GM23338 (cell line): ENCODE measurements around the gene ACSM4. TPM values are rescaled to one million over a fixed set of nuclear protein-coding genes. Genes with fewer than 3 reads are reported as not detected.

ENCODE experiments used
- ATAC-seq: fragments of 200-7000 bp; cut with Tn5 transposase; 3 replicates; pipeline ENCODE4 v1.9.1; 2020
- DNase-seq: peaks from one replicate; pipeline ENCODE4 v3.0.0-alpha.2; 2015; ENCODE audit warnings: low spot score
- H2AFZ ChIP-seq: fragments of 200-600 bp; sonication (generic); 2 replicates; pipeline ENCODE4 v1.8.0; 2016; ENCODE audit warnings: antibody characterized with exemption, mild to moderate bottlenecking, moderate library complexity
- H3F3A ChIP-seq: fragments of 200-600 bp; sonication (generic); replicated peaks from 2 replicates; pipeline ENCODE4 v1.8.0; 2017; ENCODE audit warnings: antibody characterized with exemption, mixed run types, low read depth
- H3K27ac ChIP-seq: fragments of 200-600 bp; sonication (generic); 2 replicates; pipeline ENCODE4 v1.6.1; 2016; ENCODE audit warnings: low read depth
- H3K27me3 ChIP-seq: fragments of 200-600 bp; sonication (generic); 2 replicates; pipeline ENCODE4 v1.8.0; 2016; ENCODE audit warnings: mild to moderate bottlenecking, mixed run types, moderate library complexity; ENCODE audit not compliant: insufficient read depth
- H3K36me3 ChIP-seq: fragments of 200-600 bp; sonication (generic); 2 replicates; pipeline ENCODE4 v1.8.0; 2016; ENCODE audit warnings: mild to moderate bottlenecking; ENCODE audit not compliant: insufficient read depth
- H3K4me1 ChIP-seq: fragments of 200-600 bp; sonication (generic); 2 replicates; pipeline ENCODE4 v1.8.0; 2016; ENCODE audit warnings: mild to moderate bottlenecking, moderate library complexity; ENCODE audit not compliant: insufficient read depth
- H3K4me2 ChIP-seq: fragments of 200-600 bp; sonication (generic); 2 replicates; pipeline ENCODE4 v1.7.1; 2017; ENCODE audit warnings: mixed run types
- H3K4me3 ChIP-seq: fragments of 200-600 bp; sonication (generic); 2 replicates; pipeline ENCODE4 v1.6.1; 2016; ENCODE audit warnings: mixed run types
- H3K79me2 ChIP-seq: fragments of 200-600 bp; sonication (generic); replicated peaks from 2 replicates; pipeline ENCODE4 v1.8.0; 2017; ENCODE audit warnings: mild to moderate bottlenecking; ENCODE audit not compliant: insufficient read depth
- H3K9me2 ChIP-seq: fragments of 200-600 bp; sonication (generic); 2 replicates; pipeline ENCODE4 v1.8.0; 2017; ENCODE audit not compliant: insufficient read depth
- H4K20me1 ChIP-seq: fragments of 200-600 bp; sonication (generic); replicated peaks from 2 replicates; pipeline ENCODE4 v1.8.0; 2017; ENCODE audit warnings: mild to moderate bottlenecking; ENCODE audit not compliant: insufficient read depth
- H3K27ac Mint-ChIP-seq: 2 replicates; pipeline ENCODE4 v1.8.0; 2020; ENCODE audit warnings: inconsistent platforms, mild to moderate bottlenecking, moderate library complexity, mixed read lengths
- H3K27me3 Mint-ChIP-seq: 3 replicates; pipeline ENCODE4 v1.8.0; 2022; ENCODE audit warnings: low read depth, mild to moderate bottlenecking, moderate library complexity, mixed read lengths, inconsistent platforms; ENCODE audit not compliant: insufficient read depth, poor library complexity
- H3K36me3 Mint-ChIP-seq: 3 replicates; pipeline ENCODE4 v1.8.0; 2021; ENCODE audit warnings: low read depth, mild to moderate bottlenecking, inconsistent platforms, moderate library complexity, mixed read lengths
- H3K4me1 Mint-ChIP-seq: 3 replicates; pipeline ENCODE4 v1.8.0; 2020; ENCODE audit warnings: mild to moderate bottlenecking, inconsistent platforms, mixed read lengths
- H3K4me3 Mint-ChIP-seq: 3 replicates; pipeline ENCODE4 v1.8.0; 2021; ENCODE audit warnings: moderate library complexity, mild to moderate bottlenecking, inconsistent platforms, mixed read lengths
- H3K9me3 Mint-ChIP-seq: 3 replicates; pipeline ENCODE4 v1.8.0; 2020; ENCODE audit warnings: moderate library complexity, mild to moderate bottlenecking, inconsistent platforms, mixed read lengths
- CREB1 ChIP-seq: fragments of 250-450 bp; sonication (Bioruptor Pico); IDR thresholded peaks from 2 replicates; pipeline ENCODE4 v1.5.0; 2020; ENCODE audit warnings: low read depth, mild to moderate bottlenecking, moderate library complexity
- CTCF ChIP-seq, 2 experiments: fragments of 200-600 bp in 1 of 2; sonication (generic) in 1 of 2; conservative IDR thresholded peaks; 2 replicates each; pipeline versions ENCODE4 v1.5.1 to v1.6.1; 2016 to 2017; ENCODE audit warnings: antibody characterized with exemption in 2 of 2, low read depth in 2 of 2, mild to moderate bottlenecking in 2 of 2, moderate library complexity in 1 of 2
- EZH2phosphoT487 ChIP-seq: fragments of 200-600 bp; sonication (generic); IDR thresholded peaks from one replicate; pipeline ENCODE4 v1.8.1; 2018; ENCODE audit warnings: antibody characterized with exemption; ENCODE audit not compliant: unreplicated experiment
- JUNB ChIP-seq: IDR thresholded peaks from one replicate; pipeline ENCODE4 v1.6.1; 2016; ENCODE audit warnings: antibody characterized with exemption; ENCODE audit not compliant: unreplicated experiment
- POLR2AphosphoS5 ChIP-seq: IDR thresholded peaks from 2 replicates; pipeline ENCODE4 v1.6.1; 2016; ENCODE audit warnings: antibody characterized with exemption, low read depth
- REST ChIP-seq: IDR thresholded peaks from one replicate; pipeline ENCODE4 v1.6.1; 2018; ENCODE audit warnings: antibody characterized with exemption; ENCODE audit not compliant: unreplicated experiment
- STAT1 ChIP-seq: IDR thresholded peaks from one replicate; pipeline ENCODE4 v1.6.1; 2016; ENCODE audit warnings: antibody characterized with exemption; ENCODE audit not compliant: unreplicated experiment
- ZNF114 ChIP-seq: fragments of 250-450 bp; sonication (Bioruptor Pico); IDR thresholded peaks from 2 replicates; pipeline ENCODE4 v1.5.0; 2020; ENCODE audit warnings: mild to moderate bottlenecking, moderate library complexity
- ZNF331 ChIP-seq: fragments of 250-450 bp; sonication (Bioruptor Pico); IDR thresholded peaks from 2 replicates; pipeline ENCODE4 v1.5.0; 2020; ENCODE audit warnings: low read depth, mild to moderate bottlenecking, moderate library complexity
- ZNF462 ChIP-seq: fragments of 250-450 bp; sonication (Bioruptor Pico); IDR thresholded peaks from 2 replicates; pipeline ENCODE4 v1.5.0; 2020; ENCODE audit warnings: mild to moderate bottlenecking, moderate library complexity
- polyA plus RNA-seq: library from polyadenylated mRNA; unstranded; fragments of >200 nt; fragmentation: Nextera tagmentation; extraction: Ambion mirVana; gene quantifications from 2 replicates; pipeline ENCODE4 v1.2.1, GENCODE V29; 2016
- total RNA-seq: library from RNA; depleted of rRNA; stranded (reverse); fragments of >200 nt; shearing (Covaris generic); gene quantifications from 2 replicates; pipeline ENCODE4 v1.2.3, GENCODE V29; 2014

Gene ACSM4
- total and polyA plus RNA-seq, 2 experiments from 2014 or later, result not detected

- H3F3A ChIP-seq, result no peaks in the 10 kb centered on the region
Measured at GRCh38 chr12:7349418-7349817, 45.5 kb downstream of the ACSM4 start.

More at GRCh38 chr12:7349418-7349817, 45.5 kb downstream of the ACSM4 start:
- H3K4me3 ChIP-seq, result no peak overlapping the region
- DNase-seq (no peak), ATAC-seq (no peak)
- Mint-ChIP-seq H3K36me3 (peaks cover 10% of the 10 kb centered on the region), H3K4me1 (peaks cover 3% of the 10 kb centered on the region; the same call in 2 of the 3 replicates), H3K9me3 (peaks cover 17% of the 10 kb centered on the region), H3K4me3 (no peak overlapping the region), H3K27ac (no peak overlapping the region), H3K27me3 (peaks cover 3% of the 10 kb centered on the region)
- H3K9me2 ChIP-seq, result no peaks in the 10 kb centered on the region
- no peak overlapping the region for H3K4me2 ChIP-seq
- no peak overlapping the region for H2AFZ ChIP-seq
- peaks cover 4% of the 10 kb centered on the region; the same call in 1 of the 2 replicates for H3K4me1 ChIP-seq
- TF ChIP-seq REST (no peak), ZNF114 (CRISPR knock-in tag) (no peak), STAT1 (no peak), JUNB (no peak), ZNF462 (no peak), EZH2phosphoT487 (no peak), CREB1 (CRISPR knock-in tag) (no peak), POLR2AphosphoS5 (no peak), CTCF (conservative IDR thresholded peaks at IDR 0.05; ENCODE audit: low read depth in 2 of 2) (no peak), ZNF331 (CRISPR knock-in tag) (no peak)
- peaks cover 17% of the 10 kb centered on the region for H3K36me3 ChIP-seq
- no peaks in the 10 kb centered on the region for H3K79me2 ChIP-seq
- H3K27me3 ChIP-seq, result no peaks in the 10 kb centered on the region
- H4K20me1 ChIP-seq, result no peaks in the 10 kb centered on the region
- no peak overlapping the region for H3K27ac ChIP-seq
